B cell (primary cell): ENCODE data around the gene CDK5RAP2. TPM values are rescaled to one million over a fixed set of nuclear protein-coding genes. Genes with fewer than 3 reads are reported as not detected.

ENCODE experiments used
- ATAC-seq: fragments of 200-7000 bp; cut with Tn5 transposase; one replicate; pipeline ENCODE4 v1.10.0; 2021; ENCODE audit warnings: low read depth, mild to moderate bottlenecking, moderate number of reproducible peaks, moderate library complexity
- CTCF ChIA-PET: fragments of 350-600 bp; sonication (Branson Sonifier 250); formaldehyde crosslinking; loops from one replicate; lab custom pipeline; 2021; ENCODE audit warnings: antibody characterized with exemption, inconsistent platforms; lab: Charles Lee
- POLR2A ChIA-PET: fragments of 350-600 bp; sonication (Branson Sonifier 250); formaldehyde crosslinking; loops from one replicate; lab custom pipeline; 2021; ENCODE audit warnings: antibody characterized with exemption; lab: Charles Lee
- DNase-seq: peaks from one replicate; pipeline ENCODE4 v3.0.0; 2013
- H2AFZ ChIP-seq: 2 replicates; pipeline ENCODE4 v1.6.1; 2012; ENCODE audit warnings: mild to moderate bottlenecking, low read depth, low read length; ENCODE audit not compliant: insufficient read depth, poor library complexity, severe bottlenecking
- H3K27ac ChIP-seq, 2 donors: 1 replicate in 1 of 2; 2 replicates in 1 of 2; pipeline ENCODE4 v1.5.1; 2012 to 2013; ENCODE audit warnings: low read length in 2 of 2, mild to moderate bottlenecking in 2 of 2, moderate library complexity in 1 of 2
- H3K27me3 ChIP-seq, 4 experiments: fragments of 200-600 bp in 1 of 4; sonication (generic) in 1 of 4; replicated peaks in 1 of 4; 1 replicate in 2 of 4; 2 replicates in 2 of 4; pipeline versions ENCODE4 v1.6.1 to v1.7.0; 2013 to 2016; ENCODE audit warnings: low read length in 3 of 4, mild to moderate bottlenecking in 2 of 4, mixed read lengths in 1 of 4, moderate library complexity in 1 of 4; ENCODE audit not compliant: insufficient read depth in 4 of 4, control insufficient read depth in 3 of 4; ENCODE audit errors: control extremely low read depth in 1 of 4
- H3K36me3 ChIP-seq, 2 experiments: replicated peaks in 1 of 2; 1 replicate in 1 of 2; 2 replicates in 1 of 2; pipeline versions ENCODE4 v1.6.1 to v1.7.1; 2013; ENCODE audit warnings: low read length in 1 of 2; ENCODE audit not compliant: insufficient read depth in 2 of 2, control insufficient read depth in 1 of 2; ENCODE audit errors: control extremely low read depth in 1 of 2, extremely low read depth in 1 of 2
- H3K4me1 ChIP-seq, 2 donors: fragments of 200-600 bp in 1 of 2; sonication (generic) in 1 of 2; 1 replicate in 1 of 2; 2 replicates in 1 of 2; pipeline versions ENCODE4 v1.5.1 to v1.6.1; 2013 to 2017; ENCODE audit warnings: low read length in 2 of 2; ENCODE audit not compliant: control insufficient read depth in 2 of 2, insufficient read depth in 2 of 2
- H3K4me2 ChIP-seq: replicated peaks from 2 replicates; pipeline ENCODE3; 2012; ENCODE audit warnings: mild to moderate bottlenecking, low read depth, low read length; ENCODE audit not compliant: poor library complexity, severe bottlenecking
- H3K4me3 ChIP-seq, 5 experiments: fragments of 200-600 bp in 1 of 5; sonication (generic) in 1 of 5; 1 replicate in 3 of 5; 2 replicates in 2 of 5; pipeline versions ENCODE4 v1.5.1 to v1.7.0; 2011 to 2016; ENCODE audit warnings: low read length in 4 of 5, mild to moderate bottlenecking in 4 of 5, low read depth in 2 of 5, control low read depth in 1 of 5, moderate library complexity in 1 of 5; ENCODE audit not compliant: insufficient read depth in 1 of 5; ENCODE audit errors: control extremely low read depth in 1 of 5, extremely low read depth in 1 of 5
- H3K79me2 ChIP-seq: fragments of 200-600 bp; sonication (generic); one replicate; pipeline ENCODE4 v1.6.0; 2016; ENCODE audit warnings: low read length; ENCODE audit not compliant: control insufficient read depth, insufficient read depth
- H3K9ac ChIP-seq: fragments of 200-600 bp; sonication (generic); 2 replicates; pipeline ENCODE4 v1.6.1; 2017; ENCODE audit warnings: mild to moderate bottlenecking, low read length, moderate library complexity
- H3K9me3 ChIP-seq, 3 donors: one replicate each; pipeline versions ENCODE4 v1.6.1 to v1.7.1; 2013; ENCODE audit warnings: low read length in 2 of 3; ENCODE audit not compliant: control insufficient read depth in 2 of 3, insufficient read depth in 1 of 3; ENCODE audit errors: control extremely low read depth in 1 of 3
- H4K20me1 ChIP-seq: 2 replicates; pipeline ENCODE4 v1.6.0; 2012; ENCODE audit warnings: mild to moderate bottlenecking, low read length; ENCODE audit not compliant: insufficient read depth, control insufficient read depth, poor library complexity, severe bottlenecking
- H3K27ac Mint-ChIP-seq: one replicate; pipeline ENCODE4 v1.8.0; 2021; ENCODE audit warnings: mixed read lengths
- H3K27me3 Mint-ChIP-seq: one replicate; pipeline ENCODE4 v1.8.0; 2021; ENCODE audit warnings: mixed read lengths
- H3K4me1 Mint-ChIP-seq: one replicate; pipeline ENCODE4 v1.8.0; 2021; ENCODE audit warnings: mixed read lengths
- H3K4me3 Mint-ChIP-seq: one replicate; pipeline ENCODE4 v1.8.0; 2021; ENCODE audit warnings: mixed read lengths
- H3K9me3 Mint-ChIP-seq: one replicate; pipeline ENCODE4 v1.8.0; 2022; ENCODE audit warnings: mixed read lengths; ENCODE audit not compliant: insufficient read depth
- CTCF ChIP-seq: fragments of 200-600 bp; IDR thresholded peaks from one replicate; pipeline ENCODE4 v1.8.0; 2022; ENCODE audit warnings: antibody characterized with exemption, mild to moderate bottlenecking
- EZH2 ChIP-seq: IDR thresholded peaks from 2 replicates; pipeline ENCODE4 v1.6.1; 2012; ENCODE audit warnings: borderline replicate concordance, low read depth, mild to moderate bottlenecking, moderate library complexity, low read length; ENCODE audit not compliant: insufficient read depth, poor library complexity, severe bottlenecking
- WGBS: methylation state at CpG from one replicate; pipeline ENCODE4 v1.1.5; 2013; ENCODE audit warnings: missing lambda C conversion rate; ENCODE audit not compliant: insufficient coverage; 5-methylcytosine and 5-hydroxymethylcytosine counted together
- intact Hi-C: fragments of 100-400 bp; cut with micrococcal nuclease; formaldehyde crosslinking; loops from one replicate; pipeline ENCODE4 v1.10.0; 2022
- polyA plus RNA-seq: library from polyadenylated mRNA; depleted of rRNA; stranded (reverse); fragments of >200 nt; gene quantifications from 2 replicates; pipeline ENCODE4 v1.2.3, GENCODE V29; 2012
- total RNA-seq, 2 donors: library from RNA; stranded (reverse); fragments of 120-200 nt in 1 of 2; gene quantifications; 1 replicate in 1 of 2; 2 replicates in 1 of 2; pipeline versions ENCODE4 v1.2.3 to v1.2.4, GENCODE V29; 2013 to 2022

CDK5RAP2 gene
- total and polyA plus RNA-seq, 2 donors (not counting 1 experiment from before 2014, with no cell fraction given): 31.3 to 122 TPM

GRCh38 chr9:120539951-120540350, 40.0 kb downstream of the CDK5RAP2 start:
- no peak overlapping the region for H2AFZ ChIP-seq
- no peak overlapping the region for H3K9ac ChIP-seq
- no peaks in the 10 kb centered on the region for H3K79me2 ChIP-seq
- no peaks in the 10 kb centered on the region for H3K9me3 ChIP-seq
- no peak overlapping the region for H3K4me3 ChIP-seq
- DNase-seq (no peak), ATAC-seq (no peak)
- no peak overlapping the region for H3K27ac ChIP-seq
- TF ChIP-seq EZH2 (no peak), CTCF (no peak)
- Mint-ChIP-seq H3K4me3 (no peak overlapping the region), H3K27me3 (no peaks in the 10 kb centered on the region), H3K4me1 (no peaks in the 10 kb centered on the region), H3K27ac (no peak overlapping the region), H3K9me3 (no peaks in the 10 kb centered on the region)
- 96% methylated on average over 8 of the region's 9 CpGs for WGBS
- H4K20me1 ChIP-seq: no peaks in the 10 kb centered on the region
- intact Hi-C loops: no loop called here
- H3K27me3 ChIP-seq: no peaks in the 10 kb centered on the region
- peaks cover 24 to 84% of the 10 kb centered on the region in 2 experiments for H3K36me3 ChIP-seq
- ChIA-PET CTCF (no interaction called here), POLR2A (no interaction called here)
- H3K4me1 ChIP-seq: no peaks in the 10 kb centered on the region
- H3K4me2 ChIP-seq: no peak overlapping the region

GRCh38 chr9:120538339-120538738, 41.6 kb downstream of the CDK5RAP2 start:
- ChIA-PET CTCF (no interaction called here), POLR2A (no interaction called here)
- no peak overlapping the region for H3K9ac ChIP-seq
- H3K4me2 ChIP-seq: no peak overlapping the region
- WGBS: 89% methylated on average over 1 of the region's 3 CpGs
- no peaks in the 10 kb centered on the region for H3K27me3 ChIP-seq
- no peaks in the 10 kb centered on the region for H3K9me3 ChIP-seq
- Mint-ChIP-seq H3K4me3 (no peak overlapping the region), H3K4me1 (no peaks in the 10 kb centered on the region), H3K27me3 (no peaks in the 10 kb centered on the region), H3K27ac (no peak overlapping the region), H3K9me3 (no peaks in the 10 kb centered on the region)
- no peak overlapping the region for H3K4me3 ChIP-seq
- no peaks in the 10 kb centered on the region for H3K79me2 ChIP-seq
- peaks cover 20 to 88% of the 10 kb centered on the region in 2 experiments for H3K36me3 ChIP-seq
- H3K27ac ChIP-seq: no peak overlapping the region
- DNase-seq: no peak
- H3K4me1 ChIP-seq: no peaks in the 10 kb centered on the region
- no peak for ATAC-seq
- no peaks in the 10 kb centered on the region for H4K20me1 ChIP-seq
- TF ChIP-seq CTCF (no peak), EZH2 (no peak)
- H2AFZ ChIP-seq: no peak overlapping the region
- intact Hi-C loops: no loop called here
